HG03469 (cell line): ENCODE results near the gene ERCC3.

Source experiments
- ATAC-seq: cut with Tn5 transposase; IDR thresholded peaks from one replicate; pipeline ENCODE4 v1.9.1; 2021; ENCODE audit warnings: mild to moderate bottlenecking, moderate library complexity, moderate number of reproducible peaks; ENCODE audit not compliant: unreplicated experiment

ERCC3 gene

DNA sequence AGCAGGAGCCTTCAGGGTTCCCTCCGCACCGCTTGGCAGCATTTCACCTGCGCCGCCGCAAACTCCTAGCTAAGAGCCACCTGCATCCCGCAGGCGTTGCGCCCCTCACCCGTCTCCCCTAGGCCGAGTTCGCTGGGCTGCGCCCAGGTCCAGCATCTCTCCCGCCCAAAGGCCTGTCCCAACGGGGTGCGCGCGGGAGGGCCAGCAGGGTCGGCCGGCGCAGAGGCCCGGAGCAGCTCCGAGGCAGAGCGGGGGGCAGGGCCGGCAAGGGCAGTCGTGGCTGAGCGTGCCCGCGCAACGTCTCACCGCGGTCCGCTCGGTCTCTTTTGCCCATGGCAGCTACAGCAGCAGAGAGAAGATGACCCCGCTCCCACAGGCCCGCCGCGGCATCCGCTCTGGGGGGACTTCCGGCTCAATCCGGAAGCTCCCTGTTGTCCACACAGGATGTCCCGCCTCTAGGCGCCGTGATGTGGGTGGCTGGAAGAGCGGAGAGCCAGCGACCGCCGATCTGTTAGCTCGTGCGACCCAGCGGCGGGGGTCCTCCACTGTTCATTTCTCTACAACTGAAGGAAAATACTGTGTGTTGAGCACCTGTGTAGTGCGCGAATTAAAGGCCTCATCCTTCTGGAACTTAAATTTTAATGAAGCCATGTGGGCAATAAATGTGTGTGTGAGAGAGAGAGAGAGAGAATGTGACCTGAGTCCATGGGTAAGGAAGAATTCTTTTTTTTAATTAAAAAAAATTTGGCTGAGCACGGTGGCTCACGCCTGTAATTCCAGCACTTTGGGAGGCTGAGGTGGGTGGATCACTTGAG is at the start of gene ERCC3:
Gene ERCC3, minus strand, starts transcription at position 397 of the 815 bp plus-strand sequence. Its CDS starts 63 bp downstream, at position 334.
- ATAC-seq = peak; percentile 99

- no peak for ATAC-seq
Observed at GRCh38 chr2:127343277-127343676, 49.3 kb upstream of the ERCC3 start.

DNA sequence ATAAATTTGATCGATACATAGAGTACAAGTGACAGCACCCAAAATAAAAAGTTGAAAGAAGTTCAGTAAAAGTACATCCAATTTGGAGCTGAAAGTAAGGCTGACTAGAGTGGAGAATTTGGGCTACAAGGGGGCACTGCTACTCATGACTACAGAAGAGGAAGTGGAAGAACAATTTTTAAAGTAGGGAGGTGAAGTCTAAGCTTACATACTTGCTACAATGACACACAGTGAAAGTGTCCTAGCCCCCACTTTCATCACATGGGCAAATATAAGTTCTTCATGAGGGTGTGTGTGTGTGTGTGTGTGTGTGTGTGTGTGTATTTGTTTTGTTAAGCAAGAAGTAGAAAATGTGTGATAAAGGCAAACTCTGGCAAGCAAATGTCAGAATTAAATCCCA is 48.2 kb upstream of the ERCC3 start:
- peak; percentile 90 for ATAC-seq

DNA sequence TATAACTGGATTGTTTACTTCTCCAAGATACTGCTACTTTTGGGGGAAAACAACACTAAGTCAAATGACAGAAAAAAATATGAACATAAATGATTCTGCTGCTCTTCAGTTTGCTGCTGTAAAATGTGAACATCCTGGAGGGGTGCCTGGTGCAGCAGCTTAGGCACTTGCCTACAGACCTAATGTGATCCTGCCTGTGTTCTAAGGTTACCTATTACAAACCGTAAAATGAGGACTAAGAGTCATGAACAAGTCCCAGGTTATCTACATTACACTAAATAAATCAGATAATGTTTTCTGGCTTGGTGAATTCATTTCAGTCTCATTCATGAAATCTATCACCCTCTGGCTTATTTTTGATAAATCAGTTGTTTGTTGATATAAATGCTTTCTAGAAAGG is 38.4 kb upstream of the ERCC3 start:
- no peak for ATAC-seq

GRCh38 chr2:127330753-127331152 is 36.8 kb upstream of the ERCC3 start:
- no peak for ATAC-seq

DNA sequence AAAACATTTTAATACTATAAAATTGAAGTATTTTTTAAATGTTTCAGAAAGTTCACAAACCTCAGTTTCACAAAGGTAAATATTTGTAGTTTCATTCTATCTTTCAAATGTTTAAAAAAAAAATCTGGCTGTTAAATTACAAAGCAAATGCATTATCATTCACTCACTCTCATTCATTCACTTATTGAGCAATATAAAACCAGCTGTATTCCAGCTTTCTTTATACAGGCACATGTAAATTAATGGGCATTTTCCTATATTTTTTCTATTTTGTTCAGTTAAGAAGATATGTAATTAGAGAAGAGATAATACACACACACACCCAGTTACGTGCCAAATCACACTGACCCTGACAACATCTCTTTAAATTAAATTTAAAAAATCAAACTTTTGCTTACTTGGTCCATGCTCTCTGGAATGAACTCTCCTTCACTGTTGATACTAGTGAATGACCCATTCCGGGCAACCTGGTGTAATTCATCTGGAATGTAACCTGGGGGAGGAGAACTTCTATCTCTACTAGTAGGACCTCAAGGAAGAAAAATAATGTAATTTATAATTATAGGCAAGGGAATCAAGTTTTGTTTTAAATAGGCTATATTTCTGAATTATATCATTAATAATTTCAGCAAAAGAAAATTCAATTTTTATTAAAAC is 32.5 kb upstream of the ERCC3 start:
- ATAC-seq = no peak

- no peak for ATAC-seq
Observed at GRCh38 chr2:127324635-127325034, 30.7 kb upstream of the ERCC3 start.

DNA sequence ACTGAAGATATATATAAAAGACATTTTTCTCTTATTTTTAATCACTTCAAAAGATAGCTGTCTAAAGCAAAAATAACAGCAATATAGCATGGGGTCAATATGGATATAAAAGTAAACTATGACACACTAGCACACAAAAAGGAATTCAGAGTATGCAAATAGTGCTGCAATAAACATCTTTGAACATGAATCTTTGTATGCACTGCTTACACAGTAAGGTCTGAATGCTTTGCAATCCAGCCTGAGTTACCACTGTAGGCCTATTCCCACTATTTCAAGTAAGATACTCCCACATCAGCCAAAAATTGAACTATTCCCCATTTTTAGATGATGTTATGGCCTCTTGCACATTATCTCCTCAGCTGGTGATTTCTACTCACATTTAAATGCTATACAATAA is 27.4 kb upstream of the ERCC3 start:
- ATAC-seq = no peak

GRCh38 chr2:127320586-127321275 is 26.8 kb upstream of the ERCC3 start:
- no peak for ATAC-seq

GRCh38 chr2:127320067-127320466 is 26.1 kb upstream of the ERCC3 start:
- ATAC-seq = no peak

- no peak for ATAC-seq
Observed at GRCh38 chr2:127314193-127314988, 20.4 kb upstream of the ERCC3 start.

GRCh38 chr2:127313406-127313805 is 19.5 kb upstream of the ERCC3 start:
- ATAC-seq = peak; percentile 97

DNA sequence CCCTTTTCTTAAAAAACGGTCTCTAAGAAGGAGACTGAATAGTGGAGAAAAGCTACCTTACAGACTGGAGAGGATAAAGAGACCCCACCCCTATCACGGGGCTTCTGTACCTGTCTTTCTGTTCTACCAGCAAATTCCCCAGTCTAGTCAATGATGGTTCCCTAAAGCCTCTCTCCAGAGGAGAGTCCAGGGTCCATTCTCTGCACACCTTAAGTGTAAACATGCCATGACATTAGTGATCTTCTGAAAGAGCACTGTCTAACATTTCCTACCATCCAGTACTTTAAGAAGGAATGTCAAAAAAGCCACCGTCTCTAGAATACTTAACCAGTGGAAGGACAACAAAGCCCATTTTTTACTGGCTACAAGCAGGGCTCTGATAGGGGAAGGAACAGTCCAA is 17.0 kb upstream of the ERCC3 start:
- ATAC-seq = no peak

DNA sequence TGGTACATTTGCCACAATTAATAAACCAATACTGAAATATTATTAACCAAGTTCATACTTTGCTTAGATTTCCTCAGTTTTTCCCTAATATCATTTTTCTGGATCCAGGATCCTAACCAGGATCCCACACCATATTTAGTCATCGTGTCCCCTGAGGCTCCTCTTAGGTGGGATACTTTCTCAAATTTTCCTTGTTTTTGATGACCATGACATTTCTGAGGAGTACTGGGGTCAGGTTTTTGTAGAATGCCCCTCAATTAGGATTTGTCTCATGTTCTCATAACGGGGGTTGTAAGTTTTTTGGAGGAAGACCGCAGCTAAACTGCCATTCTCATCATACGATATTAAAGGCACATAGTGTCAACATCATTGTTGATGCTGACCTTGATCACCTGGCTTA is 15.5 kb upstream of the ERCC3 start:
- ATAC-seq = no peak

- ATAC-seq = no peak
Observed at GRCh38 chr2:127308586-127309138, 14.7 kb upstream of the ERCC3 start.

GRCh38 chr2:127305990-127306585 is 12.1 kb upstream of the ERCC3 start:
- ATAC-seq = no peak

GRCh38 chr2:127302168-127302567 is 8.2 kb upstream of the ERCC3 start:
- no peak for ATAC-seq

DNA sequence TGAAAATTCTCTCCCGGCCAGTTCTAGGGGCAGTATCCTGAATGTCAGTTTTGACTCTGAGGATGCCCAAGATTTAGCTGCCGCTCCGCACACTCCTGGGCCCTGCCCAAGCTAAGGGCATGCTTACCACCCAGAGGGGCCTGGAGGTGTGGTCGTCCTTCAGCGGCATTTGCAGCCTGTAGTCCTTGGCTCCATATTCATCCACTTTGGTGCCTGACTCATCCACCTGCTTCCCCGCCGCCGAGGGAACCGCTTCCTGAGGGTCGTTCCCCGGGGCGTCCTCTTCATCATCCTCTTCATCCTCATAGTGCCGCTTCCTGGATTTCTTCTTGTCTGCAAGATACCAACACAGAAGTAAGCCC is 577 bp downstream of the ERCC3 start:
- no peak for ATAC-seq

GRCh38 chr2:127288274-127288673 is 5.7 kb downstream of the ERCC3 start:
- ATAC-seq = no peak

- ATAC-seq = no peak
Observed at GRCh38 chr2:127283275-127283674, 10.7 kb downstream of the ERCC3 start.
